Stomach smooth muscle (tissue), 2 donors: ENCODE measurements around the gene ICAM2.

ENCODE experiments used
- H3K27ac ChIP-seq: one replicate; pipeline ENCODE4 v1.7.0; 2013; ENCODE audit warnings: mild to moderate bottlenecking, low read length, inconsistent platforms
- H3K27me3 ChIP-seq, 2 donors: one replicate each; pipeline ENCODE4 v1.7.0; 2013; ENCODE audit warnings: low read length in 2 of 2; ENCODE audit not compliant: insufficient read depth in 2 of 2, control insufficient read depth in 1 of 2
- H3K36me3 ChIP-seq, 2 donors: one replicate each; pipeline ENCODE4 v1.7.0; 2013; ENCODE audit warnings: low read length in 2 of 2; ENCODE audit not compliant: control insufficient read depth in 2 of 2, insufficient read depth in 2 of 2
- H3K4me1 ChIP-seq: one replicate; pipeline ENCODE4 v1.7.0; 2013; ENCODE audit warnings: low read length; ENCODE audit not compliant: control insufficient read depth, insufficient read depth
- H3K4me3 ChIP-seq, 2 donors: one replicate each; pipeline ENCODE4 v1.7.0; 2013; ENCODE audit warnings: low read length in 2 of 2
- H3K9ac ChIP-seq, 2 donors: one replicate each; pipeline ENCODE4 v1.7.0; 2013; ENCODE audit warnings: low read length in 2 of 2, mild to moderate bottlenecking in 1 of 2
- H3K9me3 ChIP-seq, 2 donors: one replicate each; pipeline ENCODE4 v1.7.0; 2013; ENCODE audit warnings: low read length in 2 of 2; ENCODE audit not compliant: control insufficient read depth in 2 of 2
- donor health status: healthy.
- donor health status: Pancreatic carcinoma.

The ICAM2 gene

GRCh38 chr17:63996430-63997182 is 23.8 kb downstream of the ICAM2 start:
- Histone ChIP-seq H3K4me3 (no peak overlapping the region), H3K27me3 (peaks cover 48% of the 10 kb centered on the region in 2 donors), H3K4me1 (peaks cover 12% of the 10 kb centered on the region), H3K9ac (no peak overlapping the region), H3K9me3 (no peaks in the 10 kb centered on the region), H3K36me3 (no peaks in the 10 kb centered on the region), H3K27ac (no peak overlapping the region)

GRCh38 chr17:63995626-63996025 is 24.8 kb downstream of the ICAM2 start:
- Histone ChIP-seq H3K9me3 (no peaks in the 10 kb centered on the region), H3K4me3 (no peak overlapping the region), H3K9ac (no peak overlapping the region), H3K27me3 (peaks cover 46 to 53% of the 10 kb centered on the region in 2 donors), H3K27ac (no peak overlapping the region), H3K4me1 (peaks cover 12% of the 10 kb centered on the region), H3K36me3 (no peaks in the 10 kb centered on the region)

GRCh38 chr17:63993368-63993985 is 27.0 kb downstream of the ICAM2 start:
- H3K27me3 ChIP-seq = peaks cover 44 to 53% of the 10 kb centered on the region in 2 donors

GRCh38 chr17:63991611-63992010 is 28.8 kb downstream of the ICAM2 start:
- no peaks in the 10 kb centered on the region for H3K36me3 ChIP-seq
- no peak overlapping the region for H3K27ac ChIP-seq
- peaks cover 26 to 35% of the 10 kb centered on the region in 2 donors for H3K27me3 ChIP-seq
- peaks cover 8% of the 10 kb centered on the region for H3K4me1 ChIP-seq
- H3K9ac ChIP-seq = no peak overlapping the region
- no peaks in the 10 kb centered on the region for H3K9me3 ChIP-seq
- no peak overlapping the region for H3K4me3 ChIP-seq

More at GRCh38 chr17:63993368-63993985, 27.0 kb downstream of the ICAM2 start:
- no peak overlapping the region for H3K9ac ChIP-seq
- peaks cover 14% of the 10 kb centered on the region for H3K4me1 ChIP-seq
- no peak overlapping the region for H3K4me3 ChIP-seq
- no peaks in the 10 kb centered on the region for H3K36me3 ChIP-seq
- no peak overlapping the region for H3K27ac ChIP-seq
- H3K9me3 ChIP-seq = no peaks in the 10 kb centered on the region

GRCh38 chr17:63989622-63990345 is 30.6 kb downstream of the ICAM2 start:
- Histone ChIP-seq H3K9ac (no peak overlapping the region), H3K4me1 (peaks cover 14% of the 10 kb centered on the region), H3K9me3 (no peaks in the 10 kb centered on the region), H3K27me3 (peaks cover 23 to 33% of the 10 kb centered on the region in 2 donors), H3K27ac (no peak overlapping the region), H3K4me3 (no peak overlapping the region), H3K36me3 (no peaks in the 10 kb centered on the region)

- peak overlapping the region in 1 of 2 donors; percentile 29 for H3K4me3 ChIP-seq
- no peaks in the 10 kb centered on the region for H3K36me3 ChIP-seq
- H3K4me1 ChIP-seq = peaks cover 15% of the 10 kb centered on the region
- no peaks in the 10 kb centered on the region for H3K9me3 ChIP-seq
- H3K9ac ChIP-seq = no peak overlapping the region
- no peak overlapping the region for H3K27ac ChIP-seq
- H3K27me3 ChIP-seq = peaks cover 23 to 33% of the 10 kb centered on the region in 2 donors
Measured at GRCh38 chr17:63988741-63989621, 31.5 kb downstream of the ICAM2 start.

- Histone ChIP-seq H3K4me1 (peaks cover 21% of the 10 kb centered on the region), H3K27me3 (peaks cover 23 to 33% of the 10 kb centered on the region in 2 donors), H3K9ac (no peak overlapping the region), H3K4me3 (no peak overlapping the region), H3K27ac (no peak overlapping the region), H3K9me3 (no peaks in the 10 kb centered on the region), H3K36me3 (no peaks in the 10 kb centered on the region)
Measured at GRCh38 chr17:63988127-63988478, 32.3 kb downstream of the ICAM2 start.

GRCh38 chr17:63987221-63988126 is 33.0 kb downstream of the ICAM2 start:
- Histone ChIP-seq H3K36me3 (no peaks in the 10 kb centered on the region), H3K4me3 (no peak overlapping the region), H3K9me3 (no peaks in the 10 kb centered on the region), H3K9ac (no peak overlapping the region), H3K4me1 (peaks cover 21% of the 10 kb centered on the region), H3K27ac (no peak overlapping the region), H3K27me3 (peaks cover 21 to 30% of the 10 kb centered on the region in 2 donors)

GRCh38 chr17:63986821-63987220 is 33.6 kb downstream of the ICAM2 start:
- peaks cover 21% of the 10 kb centered on the region for H3K4me1 ChIP-seq
- H3K36me3 ChIP-seq = no peaks in the 10 kb centered on the region
- no peak overlapping the region for H3K27ac ChIP-seq
- H3K4me3 ChIP-seq = no peak overlapping the region
- no peaks in the 10 kb centered on the region for H3K9me3 ChIP-seq
- H3K9ac ChIP-seq = no peak overlapping the region
- peaks cover 15 to 24% of the 10 kb centered on the region in 2 donors for H3K27me3 ChIP-seq
